Measurements from ENCODE around the gene BCCIP.

DNA sequence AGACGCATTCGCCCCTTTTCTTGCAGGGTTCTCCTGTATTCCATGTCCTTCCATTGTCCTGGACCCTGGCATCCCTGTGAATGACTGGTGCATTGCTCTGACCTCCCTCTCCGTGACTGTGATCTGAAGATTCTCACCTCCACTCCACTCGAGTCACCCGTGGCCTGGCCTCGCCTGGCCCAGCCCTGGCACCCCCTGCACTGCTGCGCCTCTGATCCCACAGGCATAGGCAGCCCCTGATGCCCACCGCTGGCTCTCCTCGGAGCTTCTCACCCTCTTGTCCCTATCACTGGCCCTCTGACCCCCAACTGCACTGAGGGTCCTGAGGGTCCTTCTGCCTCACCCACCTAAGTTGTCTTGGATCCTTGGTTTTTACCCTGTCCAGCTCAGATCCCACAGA lies 45.5 kb upstream of the BCCIP start:
- TF ChIP-seq, protein P1, sequence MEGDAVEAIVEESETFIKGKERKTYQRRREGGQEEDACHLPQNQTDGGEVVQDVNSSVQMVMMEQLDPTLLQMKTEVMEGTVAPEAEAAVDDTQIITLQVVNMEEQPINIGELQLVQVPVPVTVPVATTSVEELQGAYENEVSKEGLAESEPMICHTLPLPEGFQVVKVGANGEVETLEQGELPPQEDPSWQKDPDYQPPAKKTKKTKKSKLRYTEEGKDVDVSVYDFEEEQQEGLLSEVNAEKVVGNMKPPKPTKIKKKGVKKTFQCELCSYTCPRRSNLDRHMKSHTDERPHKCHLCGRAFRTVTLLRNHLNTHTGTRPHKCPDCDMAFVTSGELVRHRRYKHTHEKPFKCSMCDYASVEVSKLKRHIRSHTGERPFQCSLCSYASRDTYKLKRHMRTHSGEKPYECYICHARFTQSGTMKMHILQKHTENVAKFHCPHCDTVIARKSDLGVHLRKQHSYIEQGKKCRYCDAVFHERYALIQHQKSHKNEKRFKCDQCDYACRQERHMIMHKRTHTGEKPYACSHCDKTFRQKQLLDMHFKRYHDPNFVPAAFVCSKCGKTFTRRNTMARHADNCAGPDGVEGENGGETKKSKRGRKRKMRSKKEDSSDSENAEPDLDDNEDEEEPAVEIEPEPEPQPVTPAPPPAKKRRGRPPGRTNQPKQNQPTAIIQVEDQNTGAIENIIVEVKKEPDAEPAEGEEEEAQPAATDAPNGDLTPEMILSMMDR (IDR thresholded peaks at IDR 0.05) = no peak
- TF ChIP-seq EP300 (IDR thresholded peaks at IDR 0.05) = no peak
- TF ChIP-seq POLR2A (IDR thresholded peaks at IDR 0.05) = no peak
- no peak for TF ChIP-seq POLR2AphosphoS5 (IDR thresholded peaks at IDR 0.05)
